IPS-15b (cell line): ENCODE data around the gene HTATSF1.

ENCODE experiments used
- H3K27me3 ChIP-seq: one replicate; pipeline ENCODE4 v1.6.1; 2013; ENCODE audit warnings: low read length; ENCODE audit not compliant: control insufficient read depth, insufficient read depth
- H3K36me3 ChIP-seq: one replicate; pipeline ENCODE4 v1.6.1; 2013; ENCODE audit warnings: low read length; ENCODE audit not compliant: control insufficient read depth, insufficient read depth
- H3K4me1 ChIP-seq: one replicate; pipeline ENCODE4 v1.6.1; 2013; ENCODE audit warnings: mild to moderate bottlenecking, low read length; ENCODE audit not compliant: control insufficient read depth, insufficient read depth
- H3K4me3 ChIP-seq: one replicate; pipeline ENCODE4 v1.5.1; 2013; ENCODE audit warnings: low read depth, low read length
- H3K9ac ChIP-seq: one replicate; pipeline ENCODE4 v1.6.1; 2013; ENCODE audit warnings: low read depth, mild to moderate bottlenecking, low read length
- H3K9me3 ChIP-seq: one replicate; pipeline ENCODE4 v1.6.1; 2013; ENCODE audit warnings: mild to moderate bottlenecking, low read length; ENCODE audit not compliant: control insufficient read depth, insufficient read depth

HTATSF1 gene

DNA sequence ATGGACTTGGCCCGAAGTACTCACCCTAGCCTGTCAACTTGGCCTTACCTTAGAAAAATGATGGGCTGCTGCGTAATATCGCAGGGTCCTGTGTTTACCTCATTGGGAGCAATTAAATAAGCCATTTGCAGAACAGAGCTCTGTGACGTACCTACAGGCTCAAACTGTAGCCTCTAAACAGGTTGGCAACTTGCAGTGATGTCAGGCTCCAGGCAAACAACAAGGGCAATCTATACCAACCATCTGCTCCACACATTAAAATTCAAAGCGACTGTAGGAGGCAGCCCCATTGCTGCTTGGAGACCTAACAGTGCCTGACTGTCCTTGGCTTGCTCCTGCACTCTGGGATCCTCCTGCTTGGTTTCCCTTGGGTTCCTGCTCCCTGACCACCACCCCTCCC lies 51.8 kb downstream of the HTATSF1 start:
- Histone ChIP-seq H3K9ac (no peak overlapping the region), H3K36me3 (no peaks in the 10 kb centered on the region), H3K9me3 (no peaks in the 10 kb centered on the region), H3K4me1 (no peaks in the 10 kb centered on the region), H3K4me3 (no peak overlapping the region), H3K27me3 (no peaks in the 10 kb centered on the region)

- H3K4me1 ChIP-seq, result no peaks in the 10 kb centered on the region
- no peak overlapping the region for H3K9ac ChIP-seq
- H3K4me3 ChIP-seq, result no peak overlapping the region
- H3K36me3 ChIP-seq, result no peaks in the 10 kb centered on the region
- H3K27me3 ChIP-seq, result no peaks in the 10 kb centered on the region
- H3K9me3 ChIP-seq, result no peaks in the 10 kb centered on the region
Measured at GRCh38 chrX:136551410-136551809, 54.0 kb downstream of the HTATSF1 start.

DNA sequence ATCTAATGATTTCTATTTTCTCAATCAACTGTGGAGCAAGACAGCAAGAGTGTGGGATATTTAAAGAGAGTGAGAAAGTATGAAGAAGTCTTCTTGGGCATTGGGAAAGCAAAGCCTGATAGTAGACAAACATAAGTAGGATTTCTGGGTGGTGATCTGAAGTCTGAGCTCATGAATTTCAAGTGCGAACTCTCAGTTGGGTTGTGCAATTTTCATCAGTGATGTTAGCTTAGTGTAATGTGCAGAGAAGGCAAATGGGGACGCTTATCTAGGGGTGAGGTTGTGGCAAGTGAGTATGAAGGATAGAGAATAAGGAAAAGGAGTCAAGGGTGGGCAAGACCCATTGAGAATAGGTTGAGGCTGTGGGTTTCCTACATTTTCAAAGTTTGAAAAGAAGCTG lies 58.3 kb downstream of the HTATSF1 start:
- Histone ChIP-seq H3K4me1 (no peaks in the 10 kb centered on the region), H3K36me3 (no peaks in the 10 kb centered on the region), H3K4me3 (no peak overlapping the region), H3K9me3 (no peaks in the 10 kb centered on the region), H3K27me3 (no peaks in the 10 kb centered on the region), H3K9ac (no peak overlapping the region)
